ENCODE results near the gene HRC.

DNA sequence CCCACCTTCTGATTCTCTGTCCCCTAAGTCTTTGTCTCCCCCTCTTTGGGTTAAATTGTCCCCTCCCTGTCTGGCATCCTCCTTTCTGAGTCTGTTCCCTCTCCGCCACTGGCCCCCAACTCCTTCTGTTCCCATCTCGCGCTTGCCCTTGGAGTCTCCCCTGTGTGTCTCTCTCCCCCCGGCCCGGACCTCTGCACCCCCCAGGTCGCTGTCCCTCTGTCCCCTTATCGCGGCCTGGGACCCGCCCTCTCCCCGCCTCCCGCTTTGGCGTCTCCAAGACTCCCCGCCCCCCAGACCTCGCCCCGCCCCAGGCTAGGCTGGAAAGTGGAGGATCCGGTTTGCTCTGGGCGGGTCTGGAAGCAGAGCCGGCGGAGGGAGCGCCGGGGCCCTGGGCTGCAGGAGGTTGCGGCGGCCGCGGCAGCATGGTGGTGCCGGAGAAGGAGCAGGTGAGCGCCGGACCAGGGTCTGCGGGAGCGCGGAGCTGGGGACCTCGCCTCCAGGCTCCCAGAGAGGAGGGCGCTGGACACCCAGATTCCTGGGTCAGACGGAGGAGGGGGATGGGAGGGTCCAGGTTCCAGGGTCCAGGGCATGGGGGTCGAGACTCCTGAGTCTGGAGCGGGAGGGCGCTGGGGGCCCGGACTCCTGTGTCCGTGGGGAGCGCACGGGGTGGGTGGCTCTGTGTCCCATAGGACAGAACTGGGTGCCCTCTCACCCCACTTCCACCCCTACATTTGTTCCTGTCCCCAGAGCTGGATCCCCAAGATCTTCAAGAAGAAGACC lies 2.4 kb upstream of the HRC start, which contains the start of gene TRPM4:
- TF ChIP-seq, protein P1, sequence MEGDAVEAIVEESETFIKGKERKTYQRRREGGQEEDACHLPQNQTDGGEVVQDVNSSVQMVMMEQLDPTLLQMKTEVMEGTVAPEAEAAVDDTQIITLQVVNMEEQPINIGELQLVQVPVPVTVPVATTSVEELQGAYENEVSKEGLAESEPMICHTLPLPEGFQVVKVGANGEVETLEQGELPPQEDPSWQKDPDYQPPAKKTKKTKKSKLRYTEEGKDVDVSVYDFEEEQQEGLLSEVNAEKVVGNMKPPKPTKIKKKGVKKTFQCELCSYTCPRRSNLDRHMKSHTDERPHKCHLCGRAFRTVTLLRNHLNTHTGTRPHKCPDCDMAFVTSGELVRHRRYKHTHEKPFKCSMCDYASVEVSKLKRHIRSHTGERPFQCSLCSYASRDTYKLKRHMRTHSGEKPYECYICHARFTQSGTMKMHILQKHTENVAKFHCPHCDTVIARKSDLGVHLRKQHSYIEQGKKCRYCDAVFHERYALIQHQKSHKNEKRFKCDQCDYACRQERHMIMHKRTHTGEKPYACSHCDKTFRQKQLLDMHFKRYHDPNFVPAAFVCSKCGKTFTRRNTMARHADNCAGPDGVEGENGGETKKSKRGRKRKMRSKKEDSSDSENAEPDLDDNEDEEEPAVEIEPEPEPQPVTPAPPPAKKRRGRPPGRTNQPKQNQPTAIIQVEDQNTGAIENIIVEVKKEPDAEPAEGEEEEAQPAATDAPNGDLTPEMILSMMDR (IDR thresholded peaks at IDR 0.05; ENCODE audit: low read depth, low read length): no peak
- TF ChIP-seq EZH2phosphoT487 (IDR thresholded peaks at IDR 0.05; ENCODE audit: low read depth): no peak

All from OCI-LY3 (cell line).